K562 (cell line): ENCODE data around the gene FEM1B.

Source experiments
- NFYB ChIP-seq: IDR thresholded peaks from 2 replicates; pipeline ENCODE4 v1.6.1; 2011; ENCODE audit warnings: mild to moderate bottlenecking, moderate library complexity; ENCODE audit not compliant: insufficient read length; ENCODE audit errors: extremely low read depth
- TAF1 ChIP-seq: IDR thresholded peaks from 2 replicates; pipeline ENCODE4 v1.6.1; 2011; ENCODE audit warnings: mild to moderate bottlenecking, low read length, moderate library complexity; ENCODE audit not compliant: insufficient read depth, control insufficient read depth, severe bottlenecking; ENCODE audit errors: extremely low read depth
- TF ChIP-seq, protein P1 (sequence below), 3 experiments: IDR thresholded peaks in 2 of 3; conservative IDR thresholded peaks in 1 of 3; 2 replicates each; pipeline ENCODE4 v1.5.1; 2011 to 2012; ENCODE audit warnings: low read length in 3 of 3, mild to moderate bottlenecking in 3 of 3, control low read depth in 2 of 3, improper control_type of control experiment in 1 of 3, inconsistent platforms in 1 of 3, low read depth in 1 of 3, mixed read lengths in 1 of 3, moderate library complexity in 1 of 3; ENCODE audit not compliant: insufficient read depth in 2 of 3
- TF ChIP-seq, protein P2 (sequence below): fragments of 250-450 bp; sonication (Bioruptor Pico); IDR thresholded peaks from 2 replicates; pipeline ENCODE4 v1.5.0; 2021
- TF ChIP-seq, protein P3 (sequence below): sonication (generic); formaldehyde crosslinking; IDR thresholded peaks from 2 replicates; pipeline ENCODE4 v1.8.0; 2022; ENCODE audit warnings: mild to moderate bottlenecking, missing genetic modification reagents, borderline replicate concordance

DNA sequence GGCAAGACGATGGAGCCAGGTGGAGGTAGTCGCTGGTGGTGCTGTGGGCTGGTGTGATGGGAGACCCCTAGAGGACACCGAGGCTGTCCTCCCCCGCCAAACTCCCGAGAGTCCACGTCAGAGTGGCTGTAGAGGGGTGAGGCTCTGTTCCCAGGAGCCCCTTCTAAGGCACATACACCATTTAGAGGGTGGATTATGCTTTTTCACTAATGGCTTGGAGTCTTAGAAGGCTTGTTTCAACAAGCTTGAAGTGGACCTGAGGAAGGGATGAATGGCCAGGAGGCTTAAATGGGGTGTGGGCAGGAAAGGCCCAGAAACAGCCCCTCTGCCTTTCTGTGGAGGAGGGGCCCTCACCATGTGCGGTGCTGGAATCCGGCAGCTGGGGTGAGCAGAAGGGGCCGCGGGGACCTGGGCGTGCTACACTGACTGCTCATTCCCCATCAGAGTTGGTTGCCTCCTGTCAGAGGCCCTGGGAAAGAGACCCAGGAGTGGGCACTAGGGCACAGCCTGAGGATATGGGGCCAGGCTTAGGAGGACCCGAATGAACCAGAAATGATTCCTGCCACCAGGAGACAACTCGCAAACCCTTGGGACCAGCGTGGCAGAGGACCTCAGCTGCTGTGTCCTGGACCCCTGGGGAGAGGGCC is 66.2 kb downstream of the FEM1B start:
- TF ChIP-seq NFYB (no peak), TAF1 (no peak)
- TF ChIP-seq, protein P1, sequence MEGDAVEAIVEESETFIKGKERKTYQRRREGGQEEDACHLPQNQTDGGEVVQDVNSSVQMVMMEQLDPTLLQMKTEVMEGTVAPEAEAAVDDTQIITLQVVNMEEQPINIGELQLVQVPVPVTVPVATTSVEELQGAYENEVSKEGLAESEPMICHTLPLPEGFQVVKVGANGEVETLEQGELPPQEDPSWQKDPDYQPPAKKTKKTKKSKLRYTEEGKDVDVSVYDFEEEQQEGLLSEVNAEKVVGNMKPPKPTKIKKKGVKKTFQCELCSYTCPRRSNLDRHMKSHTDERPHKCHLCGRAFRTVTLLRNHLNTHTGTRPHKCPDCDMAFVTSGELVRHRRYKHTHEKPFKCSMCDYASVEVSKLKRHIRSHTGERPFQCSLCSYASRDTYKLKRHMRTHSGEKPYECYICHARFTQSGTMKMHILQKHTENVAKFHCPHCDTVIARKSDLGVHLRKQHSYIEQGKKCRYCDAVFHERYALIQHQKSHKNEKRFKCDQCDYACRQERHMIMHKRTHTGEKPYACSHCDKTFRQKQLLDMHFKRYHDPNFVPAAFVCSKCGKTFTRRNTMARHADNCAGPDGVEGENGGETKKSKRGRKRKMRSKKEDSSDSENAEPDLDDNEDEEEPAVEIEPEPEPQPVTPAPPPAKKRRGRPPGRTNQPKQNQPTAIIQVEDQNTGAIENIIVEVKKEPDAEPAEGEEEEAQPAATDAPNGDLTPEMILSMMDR (IDR thresholded peaks at IDR 0.05 in 2 of 3, conservative IDR thresholded peaks at IDR 0.05 in 1 of 3; ENCODE audit: insufficient read depth in 2 of 3, low read depth in 1 of 3, low read length in 3 of 3), result no peak
- TF ChIP-seq, protein P2, sequence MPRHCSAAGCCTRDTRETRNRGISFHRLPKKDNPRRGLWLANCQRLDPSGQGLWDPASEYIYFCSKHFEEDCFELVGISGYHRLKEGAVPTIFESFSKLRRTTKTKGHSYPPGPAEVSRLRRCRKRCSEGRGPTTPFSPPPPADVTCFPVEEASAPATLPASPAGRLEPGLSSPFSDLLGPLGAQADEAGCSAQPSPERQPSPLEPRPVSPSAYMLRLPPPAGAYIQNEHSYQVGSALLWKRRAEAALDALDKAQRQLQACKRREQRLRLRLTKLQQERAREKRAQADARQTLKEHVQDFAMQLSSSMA (CRISPR knock-in tag), result no peak
- TF ChIP-seq, protein P3, sequence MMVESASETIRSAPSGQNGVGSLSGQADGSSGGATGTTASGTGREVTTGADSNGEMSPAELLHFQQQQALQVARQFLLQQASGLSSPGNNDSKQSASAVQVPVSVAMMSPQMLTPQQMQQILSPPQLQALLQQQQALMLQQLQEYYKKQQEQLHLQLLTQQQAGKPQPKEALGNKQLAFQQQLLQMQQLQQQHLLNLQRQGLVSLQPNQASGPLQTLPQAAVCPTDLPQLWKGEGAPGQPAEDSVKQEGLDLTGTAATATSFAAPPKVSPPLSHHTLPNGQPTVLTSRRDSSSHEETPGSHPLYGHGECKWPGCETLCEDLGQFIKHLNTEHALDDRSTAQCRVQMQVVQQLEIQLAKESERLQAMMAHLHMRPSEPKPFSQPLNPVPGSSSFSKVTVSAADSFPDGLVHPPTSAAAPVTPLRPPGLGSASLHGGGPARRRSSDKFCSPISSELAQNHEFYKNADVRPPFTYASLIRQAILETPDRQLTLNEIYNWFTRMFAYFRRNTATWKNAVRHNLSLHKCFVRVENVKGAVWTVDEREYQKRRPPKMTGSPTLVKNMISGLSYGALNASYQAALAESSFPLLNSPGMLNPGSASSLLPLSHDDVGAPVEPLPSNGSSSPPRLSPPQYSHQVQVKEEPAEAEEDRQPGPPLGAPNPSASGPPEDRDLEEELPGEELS (CRISPR knock-in tag), result no peak
